K562 (cell line): ENCODE results near the gene WSCD1.

Source experiments
- BACH1 ChIP-seq: fragments of 200-800 bp; sonication (Bioruptor generic); IDR thresholded peaks from 2 replicates; pipeline ENCODE4 v1.6.1; 2016; ENCODE audit warnings: missing genetic modification characterization, missing compliant biosample characterization
- CC2D1A ChIP-seq: fragments of 450-650 bp; IDR thresholded peaks from 2 replicates; pipeline ENCODE4 v1.6.1; 2017; ENCODE audit warnings: mild to moderate bottlenecking
- MXI1 ChIP-seq: IDR thresholded peaks from 2 replicates; pipeline ENCODE4 v1.6.1; 2011; ENCODE audit warnings: low read depth, mild to moderate bottlenecking, improper control_type of control experiment, low read length
- ZBED1 ChIP-seq: IDR thresholded peaks from 2 replicates; pipeline ENCODE4 v1.6.1; 2014
- ZNF444 ChIP-seq: fragments of 250-450 bp; sonication (Bioruptor Pico); IDR thresholded peaks from 2 replicates; pipeline ENCODE4 v1.4.0; 2020; ENCODE audit warnings: mild to moderate bottlenecking, moderate library complexity

DNA sequence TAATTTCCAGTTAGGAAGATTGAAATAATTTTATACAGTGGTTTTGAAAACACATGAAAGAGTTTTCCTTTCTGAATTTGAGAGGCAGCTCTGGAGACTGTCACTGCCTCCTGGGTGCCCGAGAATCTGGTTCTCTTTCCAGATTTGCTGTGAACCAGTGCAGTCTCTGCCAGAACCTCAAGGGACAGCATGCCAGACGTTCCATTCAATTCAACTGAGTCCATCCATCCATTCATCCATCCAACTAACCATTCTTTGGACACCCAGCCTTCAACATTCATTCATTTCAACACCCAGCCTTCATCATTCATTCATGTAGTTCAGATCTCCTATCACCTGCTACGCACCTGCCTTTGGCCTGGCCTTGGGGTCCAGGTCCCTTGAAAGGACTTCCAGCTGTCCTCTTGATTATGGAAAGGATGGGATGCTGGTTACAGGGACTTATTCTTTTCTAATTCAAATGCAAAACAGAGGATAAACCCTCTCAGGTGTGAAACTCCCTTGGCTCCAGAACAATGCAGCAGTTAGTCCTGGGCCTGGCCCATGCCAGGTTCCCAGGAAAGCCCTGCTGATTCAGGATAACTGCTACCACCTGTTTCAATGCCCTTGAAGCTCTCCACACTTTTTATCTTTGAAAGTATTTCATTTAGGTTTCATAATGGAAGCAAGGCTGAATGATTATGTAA is 68.7 kb downstream of the WSCD1 start:
- TF ChIP-seq ZBED1 (no peak), CC2D1A (no peak), MXI1 (no peak), ZNF444 (CRISPR knock-in tag) (no peak), BACH1 (tag) (no peak)
